ENCODE measurements around the gene GPRASP1. TPM values are rescaled to one million over a fixed set of nuclear protein-coding genes. Genes with fewer than 3 reads are reported as not detected.
"Not testable (repeated sequence)": the region's sequence is repeated elsewhere in the genome, so short reads cannot be mapped to it uniquely, and the experiment has no call there.

Gene GPRASP1
- total RNA-seq, 1 donor from 2014 or later = 0.53 TPM

GRCh38 chrX:102659790-102660757 is 8.8 kb downstream of the GPRASP1 start:
- Histone ChIP-seq H3K36me3 (ENCODE audit: control insufficient read depth, insufficient read depth, low read length) (no peaks in the 10 kb centered on the region), H3K4me3 (ENCODE audit: low read depth, low read length) (peak overlapping the region; percentile 38), H3K27me3 (ENCODE audit: control insufficient read depth, insufficient read depth, low read length) (no peaks in the 10 kb centered on the region)
- DNase-seq (ENCODE audit: low read depth) = peak; percentile 51
- TF ChIP-seq CTCF (IDR thresholded peaks at IDR 0.05; ENCODE audit: insufficient read depth, low read length, severe bottlenecking) = no peak
- FAIRE-seq = peak; percentile 70

GRCh38 chrX:102663820-102664219 is 12.5 kb downstream of the GPRASP1 start:
- H3K36me3 ChIP-seq (ENCODE audit: control insufficient read depth, insufficient read depth, low read length); H3K27me3 ChIP-seq (ENCODE audit: control insufficient read depth, insufficient read depth, low read length); FAIRE-seq; DNase-seq (ENCODE audit: low read depth); H3K4me3 ChIP-seq (ENCODE audit: low read depth, low read length): not testable (repeated sequence)

GRCh38 chrX:102667034-102667433 is 15.8 kb downstream of the GPRASP1 start:
- not testable (repeated sequence) for H3K4me3 ChIP-seq (ENCODE audit: low read depth, low read length); DNase-seq (ENCODE audit: low read depth); H3K36me3 ChIP-seq (ENCODE audit: control insufficient read depth, insufficient read depth, low read length); FAIRE-seq; H3K27me3 ChIP-seq (ENCODE audit: control insufficient read depth, insufficient read depth, low read length)

GRCh38 chrX:102669526-102669925 is 18.2 kb downstream of the GPRASP1 start:
- no peaks in the 10 kb centered on the region for H3K36me3 ChIP-seq (ENCODE audit: control insufficient read depth, insufficient read depth, low read length)
- no peak for TF ChIP-seq CTCF (IDR thresholded peaks at IDR 0.05; ENCODE audit: insufficient read depth, low read length, severe bottlenecking)
- no peak overlapping the region for H3K4me3 ChIP-seq (ENCODE audit: low read depth, low read length)
- DNase-seq (ENCODE audit: low read depth) (no peak), FAIRE-seq (no peak)
- no peaks in the 10 kb centered on the region for H3K27me3 ChIP-seq (ENCODE audit: control insufficient read depth, insufficient read depth, low read length)

- TF ChIP-seq CTCF (IDR thresholded peaks at IDR 0.05; ENCODE audit: insufficient read depth, low read length, severe bottlenecking) = no peak
- H3K27me3 ChIP-seq (ENCODE audit: control insufficient read depth, insufficient read depth, low read length) = no peaks in the 10 kb centered on the region
- DNase-seq (ENCODE audit: low read depth) (no peak), FAIRE-seq (no peak)
- H3K4me3 ChIP-seq (ENCODE audit: low read depth, low read length) = no peak overlapping the region
- H3K36me3 ChIP-seq (ENCODE audit: control insufficient read depth, insufficient read depth, low read length) = no peaks in the 10 kb centered on the region
These were observed 21.6 kb downstream of the GPRASP1 start for GRCh38 chrX:102672856-102673255.

- FAIRE-seq; DNase-seq (ENCODE audit: low read depth): not testable (repeated sequence)
These were observed 26.2 kb downstream of the GPRASP1 start for GRCh38 chrX:102677479-102677878.

GRCh38 chrX:102684772-102685520 is 33.7 kb downstream of the GPRASP1 start:
- no peak overlapping the region for H3K4me3 ChIP-seq (ENCODE audit: low read depth, low read length)
- no peaks in the 10 kb centered on the region for H3K27me3 ChIP-seq (ENCODE audit: control insufficient read depth, insufficient read depth, low read length)
- no peaks in the 10 kb centered on the region for H3K36me3 ChIP-seq (ENCODE audit: control insufficient read depth, insufficient read depth, low read length)
- TF ChIP-seq CTCF (IDR thresholded peaks at IDR 0.05; ENCODE audit: insufficient read depth, low read length, severe bottlenecking) = no peak
- FAIRE-seq = no peak
- no peak for DNase-seq (ENCODE audit: low read depth)

More at GRCh38 chrX:102677479-102677878, 26.2 kb downstream of the GPRASP1 start:
- H3K36me3 ChIP-seq (ENCODE audit: control insufficient read depth, insufficient read depth, low read length); H3K4me3 ChIP-seq (ENCODE audit: low read depth, low read length); H3K27me3 ChIP-seq (ENCODE audit: control insufficient read depth, insufficient read depth, low read length): not testable (repeated sequence)

Data from bronchial epithelial cell (primary cell).